Vagina (tissue), 2 donors: ENCODE measurements around the gene UBA3.

Source experiments
- CTCF ChIP-seq, 3 experiments: fragments of 450-650 bp in 2 of 3; fragments of 200-600 bp in 1 of 3; sonication (generic) in 1 of 3; IDR thresholded peaks; one replicate each; pipeline ENCODE4 v1.5.1; 2017 to 2019; ENCODE audit warnings: antibody characterized with exemption in 3 of 3, mild to moderate bottlenecking in 2 of 3, moderate library complexity in 2 of 3
- POLR2A ChIP-seq, 2 donors: fragments of 450-650 bp; IDR thresholded peaks; one replicate each; pipeline ENCODE4 v1.6.1; 2017; ENCODE audit warnings: antibody characterized with exemption in 2 of 2, mild to moderate bottlenecking in 2 of 2, moderate library complexity in 2 of 2
- POLR2AphosphoS5 ChIP-seq, 2 donors: sonication (generic); formaldehyde crosslinking; IDR thresholded peaks; one replicate each; pipeline ENCODE4 v1.9.0; 2017; ENCODE audit warnings: antibody characterized with exemption in 2 of 2, mild to moderate bottlenecking in 2 of 2, low read depth in 1 of 2; ENCODE audit not compliant: insufficient read depth in 1 of 2

DNA sequence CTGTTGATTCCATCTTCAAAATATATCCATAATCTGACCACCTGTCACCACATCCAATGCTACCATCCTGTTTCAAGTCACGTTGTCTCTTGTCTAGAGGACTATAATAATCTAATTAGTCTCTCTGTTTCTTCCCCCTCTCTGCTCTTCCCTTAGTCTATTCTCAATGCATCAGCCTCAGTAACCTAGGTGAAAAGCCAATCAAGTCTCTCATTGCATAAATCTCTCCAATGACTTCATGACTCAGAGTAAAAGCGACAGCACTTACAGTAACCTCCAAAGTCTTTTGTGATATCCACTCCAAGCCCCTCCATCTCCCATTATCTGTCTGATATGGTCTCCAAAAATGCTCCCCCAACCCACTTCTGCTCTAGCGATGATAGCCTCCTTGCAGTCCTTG is 7.2 kb downstream of the UBA3 start:
- no peak for TF ChIP-seq POLR2A (IDR thresholded peaks at IDR 0.05)
- TF ChIP-seq CTCF (IDR thresholded peaks at IDR 0.05): no peak
- no peak for TF ChIP-seq POLR2AphosphoS5 (IDR thresholded peaks at IDR 0.05; ENCODE audit: insufficient read depth in 1 of 2, low read depth in 1 of 2)
